Inflammatory macrophage treated with lipopolysaccharide for 1 hour (primary cell): ENCODE measurements around the gene BFAR.
"Not testable (repeated sequence)": the region's sequence is repeated elsewhere in the genome, so short reads cannot be mapped to it uniquely, and the experiment has no call there.

Experiments used
- DNase-seq, 2 donors: peaks; one replicate each; pipeline ENCODE4 v3.0.0-alpha.2; 2020 to 2022

Gene BFAR, protein sequence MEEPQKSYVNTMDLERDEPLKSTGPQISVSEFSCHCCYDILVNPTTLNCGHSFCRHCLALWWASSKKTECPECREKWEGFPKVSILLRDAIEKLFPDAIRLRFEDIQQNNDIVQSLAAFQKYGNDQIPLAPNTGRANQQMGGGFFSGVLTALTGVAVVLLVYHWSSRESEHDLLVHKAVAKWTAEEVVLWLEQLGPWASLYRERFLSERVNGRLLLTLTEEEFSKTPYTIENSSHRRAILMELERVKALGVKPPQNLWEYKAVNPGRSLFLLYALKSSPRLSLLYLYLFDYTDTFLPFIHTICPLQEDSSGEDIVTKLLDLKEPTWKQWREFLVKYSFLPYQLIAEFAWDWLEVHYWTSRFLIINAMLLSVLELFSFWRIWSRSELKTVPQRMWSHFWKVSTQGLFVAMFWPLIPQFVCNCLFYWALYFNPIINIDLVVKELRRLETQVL

DNA sequence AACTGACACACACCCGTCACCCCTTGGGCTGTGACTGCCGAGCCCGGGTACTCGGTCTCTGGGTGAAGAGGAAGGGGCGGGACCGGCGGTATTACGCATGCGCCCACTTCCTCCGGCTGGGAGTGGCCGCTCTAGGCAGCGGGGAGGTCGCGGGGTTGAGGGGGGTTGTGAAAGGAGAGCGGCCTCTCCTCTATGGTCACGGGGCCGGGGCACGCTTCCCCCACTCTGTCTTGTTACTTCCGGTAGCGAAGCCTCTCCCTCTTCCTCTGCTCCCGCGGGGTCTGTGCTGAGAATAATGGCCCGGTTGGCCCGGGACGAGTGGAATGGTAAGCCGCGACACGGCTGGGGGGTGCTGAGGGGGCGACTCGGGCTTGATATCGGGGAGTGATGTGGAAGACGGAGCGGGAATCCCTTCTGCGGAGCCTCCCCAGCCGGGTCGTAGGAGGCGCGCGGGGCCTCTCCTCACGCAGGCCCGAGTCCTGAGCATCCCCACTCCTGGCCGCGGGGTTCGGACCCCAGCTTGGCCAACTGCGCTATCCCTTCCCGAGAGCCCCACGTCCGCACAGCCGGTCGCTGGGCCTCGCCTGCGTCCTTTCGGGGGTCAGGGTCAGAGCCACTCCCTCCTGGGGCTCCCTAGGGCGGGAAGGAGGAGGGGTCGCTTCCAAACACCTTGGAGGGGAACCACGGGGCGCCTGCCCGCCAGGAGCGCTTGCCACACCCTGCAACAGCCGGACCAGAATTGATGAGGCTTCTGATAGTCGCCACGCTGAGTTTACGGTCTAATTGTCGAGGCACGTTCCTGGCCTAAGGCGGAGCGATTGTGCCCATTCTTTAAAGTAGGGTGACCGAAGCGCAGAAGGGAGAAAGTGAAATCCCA, at the start of gene BFAR:
BFAR (plus strand) TSS at position 259 of the 877 bp plus-strand sequence. CDS start 11,396 bp downstream, outside the sequence.
- peak; percentile 97 to 99 for DNase-seq

DNA sequence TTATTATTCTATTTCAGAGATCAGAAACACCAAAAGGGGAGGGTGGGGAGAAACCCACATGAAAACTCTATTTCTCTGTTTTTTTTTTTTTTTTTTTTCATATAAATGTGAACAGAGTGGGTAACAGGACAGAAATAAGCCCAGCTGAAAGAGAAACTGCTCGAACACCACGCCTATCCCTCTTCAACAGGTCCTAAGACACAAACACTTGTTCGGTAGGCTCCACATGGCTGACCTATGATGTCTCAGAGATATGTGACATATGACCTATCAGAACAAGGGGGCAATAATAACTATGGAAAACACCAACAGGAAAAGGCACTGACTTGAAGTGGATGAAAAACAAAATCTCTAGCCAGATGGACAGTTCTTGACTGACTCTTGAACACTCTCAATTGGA, 47.5 kb upstream of the BFAR start:
- no peak for DNase-seq

DNA sequence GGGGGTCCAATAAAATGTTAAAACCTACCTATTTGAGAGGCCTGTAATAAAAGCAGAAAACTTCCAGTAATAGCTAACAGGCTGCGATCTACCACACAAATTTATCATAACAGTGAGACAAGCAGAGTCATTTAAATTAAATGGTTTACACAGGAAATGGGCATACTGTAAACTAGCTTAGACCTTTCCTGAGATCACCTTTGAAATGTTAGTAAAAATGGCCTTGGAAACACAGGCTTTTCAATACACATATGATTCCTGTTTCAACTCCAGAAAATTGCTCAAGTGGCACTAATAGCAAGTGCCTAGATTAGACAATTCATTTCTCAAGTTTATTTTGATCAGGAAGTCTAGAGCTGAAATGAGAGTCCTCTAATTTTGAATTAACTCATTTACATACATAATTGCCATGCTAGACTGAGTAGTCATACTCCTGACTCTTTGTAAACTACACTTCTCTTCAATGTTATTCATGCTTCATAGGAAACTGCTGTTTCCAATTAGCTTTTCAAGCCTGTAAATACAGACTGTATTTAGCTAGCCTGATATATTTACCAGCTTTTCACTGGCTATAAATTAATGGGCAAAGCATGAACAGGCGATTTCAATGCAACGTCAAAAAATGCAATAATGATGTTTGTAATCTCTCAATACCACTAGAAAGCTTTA, 46.0 kb upstream of the BFAR start:
- no peak for DNase-seq

DNA sequence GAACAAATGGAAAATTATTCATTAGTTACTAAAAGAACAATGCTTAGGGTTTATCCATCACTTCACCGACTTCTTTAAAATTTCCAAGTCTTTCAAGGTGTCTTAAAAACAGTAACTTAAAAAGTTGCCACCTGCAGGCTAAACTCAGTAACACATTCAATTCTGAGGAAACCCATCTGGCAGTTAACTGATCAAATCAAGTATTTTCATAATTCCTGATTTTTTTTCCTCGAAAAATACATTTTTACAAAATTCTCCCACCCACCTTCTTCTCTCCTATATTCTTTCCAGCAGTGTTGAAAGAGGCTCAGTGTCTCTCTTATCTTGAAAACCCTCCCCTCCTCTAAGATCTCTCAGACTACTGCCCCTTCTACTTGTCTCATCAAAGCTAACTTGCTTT, 32.6 kb upstream of the BFAR start:
- DNase-seq, result peak in 1 of 2 donors; percentile 5

DNA sequence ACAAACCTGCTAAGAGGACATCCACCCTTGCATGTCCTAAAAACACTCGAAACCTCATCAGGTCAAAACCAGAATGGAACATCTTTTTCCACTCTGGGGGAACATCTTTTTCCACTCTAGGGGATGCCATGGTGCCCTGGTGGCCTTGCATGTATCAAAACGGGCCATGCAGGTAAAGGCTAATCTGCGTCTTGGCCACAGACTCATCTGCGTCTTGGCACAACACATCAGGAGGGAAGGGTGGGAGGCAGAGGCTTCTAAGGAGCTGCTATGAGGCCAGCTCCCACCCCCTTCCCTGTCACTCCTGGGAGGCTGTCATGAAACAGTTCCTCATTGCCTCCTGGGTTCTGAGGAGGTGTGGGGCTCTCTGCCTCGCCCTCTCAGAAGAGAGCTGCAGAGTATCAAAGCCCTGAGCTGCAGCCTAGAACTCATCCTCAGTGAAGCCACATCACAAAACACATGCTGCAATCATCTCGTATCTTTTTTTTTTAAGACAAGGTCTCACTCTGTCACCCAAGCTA, 30.2 kb upstream of the BFAR start:
- no peak for DNase-seq

DNA sequence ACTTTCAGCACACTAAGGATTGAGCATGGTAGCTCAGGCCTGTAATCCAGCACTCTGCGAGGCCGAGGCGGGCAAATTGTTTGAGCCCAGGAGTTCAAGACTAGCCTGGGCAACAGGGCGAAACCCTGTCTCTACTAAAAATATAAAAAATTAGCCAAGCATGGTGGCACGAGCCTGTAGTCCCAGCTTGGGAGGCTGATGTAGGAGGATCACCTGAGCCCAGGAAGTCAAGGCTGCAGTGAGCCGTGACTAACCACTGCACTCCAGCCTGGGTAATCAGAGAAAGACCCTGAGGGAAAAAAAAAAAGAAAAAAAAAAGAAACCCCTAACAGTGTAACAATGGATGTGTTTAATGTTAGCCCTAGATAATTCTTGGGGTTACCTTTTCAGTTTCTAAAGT, 26.6 kb upstream of the BFAR start:
- no peak for DNase-seq

DNA sequence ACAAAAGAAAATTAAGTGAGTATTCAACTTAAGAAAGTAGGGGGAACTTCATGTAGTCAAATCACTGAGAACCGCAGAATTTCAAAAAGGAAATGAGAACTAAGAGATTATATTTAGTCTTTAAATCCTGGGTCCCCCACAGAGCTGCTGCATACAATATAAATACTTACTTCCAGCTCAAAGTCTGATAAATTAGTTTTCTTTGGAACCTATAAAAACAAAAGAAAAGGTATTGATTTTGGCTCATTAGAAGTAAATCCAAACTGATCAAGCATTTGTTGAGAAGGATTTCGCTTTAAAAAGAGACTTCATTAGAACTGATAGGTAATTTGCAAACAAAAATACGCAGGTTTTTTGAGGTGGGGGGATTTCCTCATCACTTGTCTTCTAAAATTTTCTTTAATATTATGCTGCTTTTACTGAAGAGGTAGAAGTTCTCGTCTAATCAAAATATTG, 24.6 kb upstream of the BFAR start:
- no peak for DNase-seq

DNA sequence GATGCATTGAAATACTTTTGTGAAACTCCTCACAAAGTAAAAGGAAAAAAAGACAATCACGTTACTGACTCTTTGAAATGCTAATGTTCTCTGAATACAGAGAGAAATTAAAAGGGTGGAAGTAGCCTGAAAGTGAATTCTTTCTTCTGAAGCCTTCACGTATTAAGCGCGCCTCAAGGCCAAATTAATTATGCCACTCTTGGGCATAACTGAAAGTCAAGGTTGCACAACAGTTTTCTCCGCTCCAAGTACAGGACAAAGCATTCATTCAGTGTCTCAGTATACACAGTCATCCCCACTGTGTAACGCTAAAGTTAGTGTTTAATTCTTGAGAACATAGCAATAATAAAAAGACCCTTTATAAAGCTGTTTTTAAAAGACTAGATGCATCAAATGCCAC, 24.1 kb upstream of the BFAR start:
- no peak for DNase-seq

DNA sequence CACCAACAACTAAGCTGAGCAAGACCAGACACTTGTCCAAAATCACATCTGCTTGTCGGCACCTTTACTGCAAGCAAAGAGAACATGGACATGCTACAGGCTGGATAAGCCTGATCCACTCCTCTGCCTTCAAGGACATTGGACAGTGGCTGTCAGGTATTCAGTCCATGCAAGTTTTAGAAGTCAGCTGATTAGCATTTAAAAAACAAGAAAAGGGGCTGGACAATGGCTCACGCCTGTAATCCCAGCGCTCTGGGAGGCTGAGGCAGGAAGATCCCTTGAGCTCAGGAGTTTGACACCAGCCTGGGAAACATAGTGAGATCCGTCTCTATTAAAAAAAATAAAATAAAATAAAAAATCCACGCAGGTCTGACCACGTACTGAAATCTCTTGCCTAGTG, 23.0 kb upstream of the BFAR start:
- no peak for DNase-seq

DNA sequence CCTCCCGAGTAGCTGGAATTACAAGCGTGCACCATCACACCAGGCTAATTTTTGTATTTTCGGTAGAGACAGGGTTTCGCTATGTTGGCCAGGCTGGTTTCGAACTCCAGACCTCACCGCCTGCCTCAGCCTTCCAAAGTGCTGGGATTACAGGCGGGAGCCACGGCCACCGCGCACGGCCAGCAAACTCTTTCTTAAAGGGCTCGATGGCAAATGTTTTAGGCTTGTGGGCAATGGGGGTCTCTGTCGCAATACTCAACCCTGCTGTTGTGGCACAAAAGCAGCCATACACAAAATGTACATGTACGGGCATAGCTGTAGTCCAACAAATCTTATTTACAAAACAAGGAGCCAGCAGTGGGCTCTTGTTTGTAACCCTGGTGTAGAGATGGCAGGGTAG, 21.1 kb upstream of the BFAR start:
- DNase-seq, result no peak

DNA sequence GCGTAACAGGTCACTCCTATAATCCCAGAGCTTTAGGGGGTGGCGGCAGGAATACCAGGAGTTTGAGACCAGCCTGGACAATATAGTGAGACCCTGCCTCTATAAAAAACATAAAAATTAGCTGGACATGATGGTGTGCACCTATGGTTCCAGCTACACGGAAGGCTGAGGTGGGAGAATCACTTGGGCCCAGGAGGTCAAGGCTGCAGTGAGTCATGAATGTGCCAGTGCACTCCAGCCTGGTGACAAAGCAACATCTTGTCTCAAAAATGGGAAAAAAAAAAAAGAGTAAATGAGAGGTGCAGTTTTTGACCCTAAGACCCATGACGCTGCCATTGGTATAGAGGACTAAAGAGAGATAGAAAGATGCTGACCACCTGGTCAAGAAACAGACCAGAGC, 18.8 kb upstream of the BFAR start:
- DNase-seq, result no peak

DNA sequence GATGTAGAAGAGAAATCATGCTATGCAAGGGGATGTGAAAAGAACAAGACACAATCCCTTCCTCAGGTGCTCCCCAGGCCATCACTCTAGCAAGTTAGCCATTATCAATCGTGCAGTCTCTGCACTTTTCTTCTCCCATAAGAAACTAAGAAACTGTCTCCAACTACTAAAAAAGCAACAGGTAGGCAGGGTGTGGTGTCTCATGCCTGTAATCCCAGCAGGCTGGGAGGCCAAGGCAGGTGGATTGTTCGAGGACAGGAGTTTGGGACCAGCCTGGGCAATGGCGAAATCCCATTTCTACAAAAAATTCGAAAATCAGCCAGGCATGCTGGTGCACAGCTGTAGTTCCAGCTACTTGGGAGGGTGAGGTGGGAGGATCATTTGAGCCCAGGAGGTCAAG, 16.5 kb upstream of the BFAR start:
- no peak for DNase-seq

DNA sequence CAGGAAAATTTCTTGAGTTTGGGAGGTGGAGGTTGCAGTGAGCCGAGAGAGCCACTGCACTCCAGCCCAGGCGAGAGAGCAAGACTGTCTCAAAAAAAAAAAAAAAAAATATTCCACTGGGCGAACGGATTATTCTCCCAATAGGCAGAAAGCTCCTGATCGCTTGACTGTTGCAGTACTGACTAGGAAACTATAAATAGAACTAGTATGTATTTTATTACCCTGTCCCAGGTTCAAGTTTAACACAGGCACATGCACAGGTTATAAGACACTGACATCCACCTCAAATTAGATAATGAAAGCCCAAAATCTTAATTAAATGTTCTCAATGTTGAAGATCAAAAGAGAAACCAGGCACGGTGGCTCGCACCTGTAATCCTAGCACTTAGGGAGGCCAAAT, 14.2 kb upstream of the BFAR start:
- DNase-seq, result no peak

DNA sequence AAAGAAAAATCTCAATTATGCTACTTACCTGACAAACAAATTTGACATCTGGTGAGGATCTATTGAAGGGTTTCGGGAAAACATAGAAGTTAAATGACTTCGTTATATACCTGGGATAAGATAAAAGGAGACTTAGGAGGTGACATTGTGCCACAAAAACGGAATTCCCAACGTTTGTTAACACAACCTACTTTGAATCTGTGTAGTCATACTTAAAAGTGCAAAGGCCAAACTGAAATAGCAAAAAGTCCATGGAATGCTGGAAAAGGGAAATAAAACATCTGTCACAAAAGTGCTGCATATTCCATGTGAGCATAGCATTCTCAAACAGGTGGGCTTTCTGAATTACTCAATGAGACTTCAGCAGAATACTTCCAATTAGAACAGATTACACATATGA, 5.7 kb upstream of the BFAR start:
- peak; percentile 48 to 60 for DNase-seq

DNA sequence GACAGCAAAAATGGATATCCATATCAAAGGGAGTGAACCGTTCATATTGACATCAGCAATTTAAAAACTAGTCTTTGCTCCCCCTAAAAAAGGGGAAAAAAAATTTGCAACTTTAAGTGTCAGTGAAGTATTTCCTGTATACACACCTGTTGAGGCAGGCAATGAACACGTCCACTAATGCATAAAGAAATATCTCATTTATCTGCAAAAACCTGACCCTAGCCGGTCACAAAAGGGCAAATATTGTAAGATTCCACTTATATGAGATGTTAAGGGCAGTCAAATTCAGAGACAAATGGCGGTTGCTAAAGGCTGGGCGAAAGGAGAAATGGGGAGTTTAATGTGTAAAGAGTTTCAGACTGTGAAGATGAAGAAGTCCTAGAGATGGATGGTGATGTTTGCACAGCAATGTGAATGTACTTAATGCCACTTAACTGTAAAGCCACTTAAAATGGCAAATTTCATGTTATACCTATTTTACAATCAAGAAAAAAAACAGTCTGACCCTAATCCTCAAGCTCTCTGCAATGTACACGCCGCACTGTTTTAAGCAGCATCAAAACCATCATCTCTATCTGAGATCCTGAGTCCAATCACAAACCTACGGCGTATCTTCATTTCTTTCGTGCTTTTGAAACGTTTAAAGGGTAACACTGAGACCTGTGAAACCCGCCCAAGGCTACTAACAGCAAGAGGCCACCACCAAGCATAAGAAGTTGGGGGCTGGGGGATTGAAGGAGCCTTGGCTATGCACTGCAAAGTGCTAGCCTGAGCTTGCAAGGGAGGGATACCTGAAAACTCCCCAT, 3.7 kb upstream of the BFAR start:
- no peak for DNase-seq

DNA sequence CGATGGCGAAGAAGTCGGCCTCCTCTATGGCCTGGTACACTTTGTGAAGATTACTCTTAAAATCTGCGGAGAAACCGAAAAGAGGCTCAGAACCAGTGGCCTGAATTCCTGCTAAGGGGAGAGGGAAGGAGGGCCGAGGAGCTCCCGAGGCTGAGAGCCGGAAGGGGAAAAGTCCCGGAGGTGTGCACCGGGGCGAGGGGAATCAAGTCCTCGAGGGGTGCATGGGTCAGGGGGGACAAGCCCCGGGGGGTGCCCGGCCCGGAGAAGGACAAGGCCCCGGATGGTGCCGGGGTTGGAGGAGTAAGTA, 3.2 kb upstream of the BFAR start:
- no peak for DNase-seq

DNA sequence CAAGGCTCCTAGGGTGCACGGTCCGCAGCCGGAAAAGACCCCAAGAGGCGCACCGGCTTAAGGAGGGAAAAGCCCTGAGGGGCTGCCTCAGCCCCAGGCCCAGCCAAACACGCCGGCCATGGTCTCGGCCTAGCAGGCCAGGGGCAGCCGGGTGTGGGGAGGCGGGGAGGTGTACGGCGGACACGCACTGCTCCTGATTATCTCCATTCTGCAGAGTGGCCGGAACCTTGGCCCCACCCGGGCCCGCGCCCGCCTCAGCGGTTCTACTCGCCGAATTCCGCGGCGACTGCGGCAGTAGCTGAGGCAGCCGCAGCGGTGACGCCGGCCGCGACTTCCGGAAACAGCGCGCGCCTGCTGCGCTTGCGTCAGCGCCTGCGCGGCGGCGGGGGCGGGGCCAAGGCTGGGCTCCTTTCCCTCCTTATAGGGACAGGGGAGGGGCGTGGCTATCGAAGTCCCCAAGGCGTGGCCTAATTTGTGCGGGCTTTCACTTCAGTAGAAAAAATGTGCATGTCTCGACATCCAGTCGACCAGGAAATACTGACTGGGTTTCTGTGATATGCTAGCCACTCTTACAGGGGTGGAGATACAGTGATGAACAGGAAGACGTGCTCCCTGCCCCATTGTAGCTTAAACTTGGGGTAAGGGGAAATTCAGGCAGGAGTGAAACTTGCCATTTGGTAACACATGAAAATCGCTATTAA, 2.7 kb upstream of the BFAR start, which contains the start of gene PARN:
PARN (minus strand) TSS at position 342 of the 701 bp plus-strand sequence; CDS start at position 207, 135 bp downstream.
- DNase-seq, result peak; percentile 96 to 98

DNA sequence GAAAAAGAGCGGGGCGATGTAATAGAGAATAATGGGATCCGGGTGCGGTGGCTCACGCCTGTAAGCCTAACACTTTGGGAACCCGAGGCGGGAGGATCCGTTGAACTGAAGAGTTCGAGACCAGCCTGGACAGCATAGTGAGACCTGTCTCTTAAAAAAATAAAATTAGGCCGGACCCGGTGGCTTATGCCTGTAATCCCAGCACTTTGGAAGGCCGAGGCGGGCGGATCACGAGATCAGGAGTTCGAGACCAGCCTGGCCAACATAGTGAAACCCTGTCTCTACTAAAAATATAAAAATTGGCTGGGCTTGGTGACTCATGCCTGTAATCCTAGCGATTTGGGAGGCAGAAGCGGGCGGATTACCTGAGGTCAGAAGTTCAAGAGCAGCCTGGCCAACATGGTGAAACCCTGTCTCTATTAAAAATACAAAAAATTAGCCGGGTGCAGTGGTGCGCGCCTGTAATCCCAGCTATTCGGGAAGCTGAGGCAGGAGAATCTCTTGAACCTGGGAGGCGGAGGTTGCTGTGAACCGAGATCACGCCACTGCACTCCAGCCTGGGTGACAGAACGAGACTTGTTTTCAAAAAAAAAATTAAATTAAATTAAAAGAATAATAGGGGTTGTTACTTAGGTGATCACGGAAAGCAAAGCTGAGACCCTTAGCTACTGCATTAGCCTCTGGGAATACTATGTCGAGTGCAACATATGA, 2.0 kb upstream of the BFAR start:
- DNase-seq, result not testable (repeated sequence)

DNA sequence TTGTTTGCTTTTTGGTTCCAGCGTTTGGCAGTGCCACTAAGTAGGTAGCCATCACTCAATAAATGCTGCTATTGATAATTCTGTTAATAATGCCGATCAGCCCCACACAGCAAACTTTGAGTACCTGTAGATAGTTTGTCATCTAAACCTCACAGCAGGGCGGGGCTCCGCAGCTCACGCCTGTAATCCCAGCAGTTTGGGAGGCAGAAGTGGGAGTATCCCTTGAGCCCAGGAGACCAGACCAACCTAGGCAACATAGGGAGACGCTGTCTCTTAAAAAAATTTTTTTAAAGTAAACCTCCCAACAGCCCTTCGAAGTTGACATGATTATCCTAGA, 1.6 kb downstream of the BFAR start:
- no peak for DNase-seq

DNA sequence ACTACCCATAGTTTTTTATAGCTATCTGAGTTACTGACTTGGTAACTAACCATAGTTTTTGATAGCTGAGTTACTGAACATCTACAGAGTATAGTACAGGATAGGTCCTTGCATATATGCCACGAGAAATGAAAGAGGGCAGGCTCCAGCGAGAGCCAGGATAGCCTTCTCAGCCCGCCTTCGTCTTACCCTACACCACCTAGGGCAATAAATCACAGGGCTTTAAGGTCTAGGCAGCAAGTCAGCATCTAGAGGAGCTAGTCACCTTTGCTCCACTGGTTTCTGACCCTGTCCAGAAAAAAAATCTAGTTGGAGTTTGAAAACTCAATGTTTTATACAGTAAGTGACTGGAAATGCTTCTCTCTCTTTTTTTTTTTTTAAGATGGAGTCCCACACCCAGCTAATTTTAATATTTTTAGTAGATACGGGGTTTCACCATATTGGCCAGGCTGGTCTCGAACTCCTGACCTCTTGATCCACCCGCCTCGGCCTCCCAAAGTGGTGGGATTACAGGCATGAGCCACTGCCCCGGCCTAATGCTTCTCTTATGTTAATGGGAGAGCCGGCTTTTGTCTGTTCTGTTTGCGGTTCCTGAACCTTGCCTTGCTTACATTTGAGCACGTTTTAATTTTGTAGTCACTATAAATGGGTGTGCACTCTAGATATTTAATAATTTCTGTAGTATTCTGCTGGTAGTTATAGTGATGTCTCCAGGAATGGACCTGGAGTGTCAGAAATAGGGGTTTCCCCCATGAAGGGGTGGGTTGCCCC, 2.8 kb downstream of the BFAR start:
- no peak for DNase-seq
